D721Med (cell line): ENCODE data around the gene CYYR1.

ENCODE experiments used
- DNase-seq: peaks from one replicate; pipeline ENCODE4 v3.0.0; 2011; ENCODE audit warnings: low spot score; ENCODE audit not compliant: insufficient read length
- FAIRE-seq: peaks from 2 replicates; lab custom pipeline; 2011; peaks lifted over from hg19 to GRCh38; lab: Jason Lieb, UNC
- TF ChIP-seq, protein P1 (sequence below): IDR thresholded peaks from 2 replicates; pipeline ENCODE4 v1.5.1; 2012; ENCODE audit warnings: mild to moderate bottlenecking, control low read depth; ENCODE audit not compliant: insufficient read depth; ENCODE audit errors: missing control alignments

CYYR1 gene

GRCh38 chr21:26515257-26515656 is 57.8 kb downstream of the CYYR1 start:
- DNase-seq: no peak
- no peak for FAIRE-seq
- TF ChIP-seq, protein P1, sequence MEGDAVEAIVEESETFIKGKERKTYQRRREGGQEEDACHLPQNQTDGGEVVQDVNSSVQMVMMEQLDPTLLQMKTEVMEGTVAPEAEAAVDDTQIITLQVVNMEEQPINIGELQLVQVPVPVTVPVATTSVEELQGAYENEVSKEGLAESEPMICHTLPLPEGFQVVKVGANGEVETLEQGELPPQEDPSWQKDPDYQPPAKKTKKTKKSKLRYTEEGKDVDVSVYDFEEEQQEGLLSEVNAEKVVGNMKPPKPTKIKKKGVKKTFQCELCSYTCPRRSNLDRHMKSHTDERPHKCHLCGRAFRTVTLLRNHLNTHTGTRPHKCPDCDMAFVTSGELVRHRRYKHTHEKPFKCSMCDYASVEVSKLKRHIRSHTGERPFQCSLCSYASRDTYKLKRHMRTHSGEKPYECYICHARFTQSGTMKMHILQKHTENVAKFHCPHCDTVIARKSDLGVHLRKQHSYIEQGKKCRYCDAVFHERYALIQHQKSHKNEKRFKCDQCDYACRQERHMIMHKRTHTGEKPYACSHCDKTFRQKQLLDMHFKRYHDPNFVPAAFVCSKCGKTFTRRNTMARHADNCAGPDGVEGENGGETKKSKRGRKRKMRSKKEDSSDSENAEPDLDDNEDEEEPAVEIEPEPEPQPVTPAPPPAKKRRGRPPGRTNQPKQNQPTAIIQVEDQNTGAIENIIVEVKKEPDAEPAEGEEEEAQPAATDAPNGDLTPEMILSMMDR: no peak

- DNase-seq: no peak
- no peak for FAIRE-seq
- TF ChIP-seq, protein P1: no peak
These were observed 59.9 kb downstream of the CYYR1 start for GRCh38 chr21:26513212-26513611.

GRCh38 chr21:26512664-26513063 is 60.4 kb downstream of the CYYR1 start:
- DNase-seq: no peak
- no peak for FAIRE-seq
- TF ChIP-seq, protein P1: no peak

- TF ChIP-seq, protein P1: no peak
- no peak for FAIRE-seq
- DNase-seq: no peak
These were observed 64.2 kb downstream of the CYYR1 start for GRCh38 chr21:26508903-26509302.

GRCh38 chr21:26506956-26507355 is 66.1 kb downstream of the CYYR1 start:
- FAIRE-seq (no peak), DNase-seq (no peak)
- TF ChIP-seq, protein P1: no peak

GRCh38 chr21:26505211-26505610 is 67.9 kb downstream of the CYYR1 start:
- TF ChIP-seq, protein P1: no peak
- DNase-seq (no peak), FAIRE-seq (no peak)

GRCh38 chr21:26503414-26503813 is 69.7 kb downstream of the CYYR1 start:
- DNase-seq (no peak), FAIRE-seq (no peak)
- TF ChIP-seq, protein P1: no peak
